Measurements from ENCODE around the gene ISLR.

ISLR gene, protein sequence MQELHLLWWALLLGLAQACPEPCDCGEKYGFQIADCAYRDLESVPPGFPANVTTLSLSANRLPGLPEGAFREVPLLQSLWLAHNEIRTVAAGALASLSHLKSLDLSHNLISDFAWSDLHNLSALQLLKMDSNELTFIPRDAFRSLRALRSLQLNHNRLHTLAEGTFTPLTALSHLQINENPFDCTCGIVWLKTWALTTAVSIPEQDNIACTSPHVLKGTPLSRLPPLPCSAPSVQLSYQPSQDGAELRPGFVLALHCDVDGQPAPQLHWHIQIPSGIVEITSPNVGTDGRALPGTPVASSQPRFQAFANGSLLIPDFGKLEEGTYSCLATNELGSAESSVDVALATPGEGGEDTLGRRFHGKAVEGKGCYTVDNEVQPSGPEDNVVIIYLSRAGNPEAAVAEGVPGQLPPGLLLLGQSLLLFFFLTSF

DNA sequence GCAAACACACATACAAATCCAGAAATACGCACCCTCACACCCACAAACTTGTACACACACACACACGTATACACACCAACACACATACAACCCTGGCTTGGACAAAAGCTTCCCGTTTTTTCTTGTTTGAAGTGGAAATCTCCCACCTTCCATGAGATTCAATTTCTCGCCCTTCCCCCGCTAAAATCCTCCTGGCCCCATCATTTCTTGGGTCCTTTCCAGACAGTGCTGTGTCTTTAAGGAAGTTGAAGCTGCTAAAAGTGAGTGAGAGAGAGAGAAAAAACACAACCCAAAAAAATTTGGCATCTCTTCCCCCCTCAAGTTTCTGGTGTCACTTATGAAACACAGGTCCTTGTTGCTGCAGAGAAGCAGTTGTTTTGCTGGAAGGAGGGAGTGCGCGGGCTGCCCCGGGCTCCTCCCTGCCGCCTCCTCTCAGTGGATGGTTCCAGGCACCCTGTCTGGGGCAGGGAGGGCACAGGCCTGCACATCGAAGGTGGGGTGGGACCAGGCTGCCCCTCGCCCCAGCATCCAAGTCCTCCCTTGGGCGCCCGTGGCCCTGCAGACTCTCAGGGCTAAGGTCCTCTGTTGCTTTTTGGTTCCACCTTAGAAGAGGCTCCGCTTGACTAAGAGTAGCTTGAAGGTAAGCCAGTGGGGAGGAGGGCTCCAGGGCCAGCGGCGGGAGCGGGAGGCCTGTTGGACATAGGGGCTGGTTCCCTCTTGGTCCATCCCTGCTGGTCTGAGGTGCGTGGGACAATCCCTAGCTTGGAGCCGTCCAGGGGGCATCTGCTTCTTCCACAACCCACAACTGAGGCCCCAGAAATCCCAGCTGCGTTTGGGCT, at the start of gene ISLR:
ISLR (plus strand) TSS at position 331 of the 839 bp plus-strand sequence. CDS start 1,149 bp downstream, outside the sequence.
- DNase-seq: no peak

DNA sequence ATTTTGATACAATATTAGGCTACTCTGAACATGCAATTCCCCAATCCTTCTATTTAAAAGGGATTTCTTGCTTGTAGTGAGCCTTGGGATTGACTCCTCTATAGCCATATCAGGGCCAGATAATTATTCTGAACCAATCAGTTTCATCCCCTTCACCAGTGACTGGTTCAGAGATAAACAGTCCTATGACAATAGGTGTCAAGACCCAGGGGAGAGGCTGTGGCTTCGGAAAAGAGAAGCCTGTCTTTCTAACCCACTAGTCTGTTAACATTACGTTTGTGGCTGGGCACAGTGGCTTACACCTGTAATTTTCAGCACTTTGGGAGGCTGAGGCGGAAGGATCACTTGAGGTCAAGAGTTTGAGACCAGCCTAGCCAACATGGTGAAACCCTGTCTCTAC, 49.3 kb upstream of the ISLR start:
- no peak for DNase-seq

DNA sequence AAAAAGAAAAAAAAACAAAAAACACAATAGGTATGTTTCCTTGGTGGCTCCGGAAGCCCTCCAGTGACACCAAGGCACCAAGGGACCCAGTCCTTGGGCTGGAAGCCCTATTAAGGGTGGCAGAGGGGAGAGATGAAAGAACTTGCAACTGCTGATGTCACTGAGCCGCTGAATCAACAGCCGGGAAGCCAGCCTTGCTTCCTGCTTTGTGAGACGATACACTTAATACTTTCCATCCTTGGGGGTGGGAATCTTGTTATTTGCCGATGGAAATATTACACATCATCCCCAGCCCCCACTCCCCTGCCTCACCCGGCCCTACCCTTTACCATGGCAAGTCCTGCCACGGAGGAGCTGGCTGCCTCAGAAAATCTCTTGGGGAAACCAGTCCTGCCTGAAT, 48.8 kb upstream of the ISLR start:
- no peak for DNase-seq

DNA sequence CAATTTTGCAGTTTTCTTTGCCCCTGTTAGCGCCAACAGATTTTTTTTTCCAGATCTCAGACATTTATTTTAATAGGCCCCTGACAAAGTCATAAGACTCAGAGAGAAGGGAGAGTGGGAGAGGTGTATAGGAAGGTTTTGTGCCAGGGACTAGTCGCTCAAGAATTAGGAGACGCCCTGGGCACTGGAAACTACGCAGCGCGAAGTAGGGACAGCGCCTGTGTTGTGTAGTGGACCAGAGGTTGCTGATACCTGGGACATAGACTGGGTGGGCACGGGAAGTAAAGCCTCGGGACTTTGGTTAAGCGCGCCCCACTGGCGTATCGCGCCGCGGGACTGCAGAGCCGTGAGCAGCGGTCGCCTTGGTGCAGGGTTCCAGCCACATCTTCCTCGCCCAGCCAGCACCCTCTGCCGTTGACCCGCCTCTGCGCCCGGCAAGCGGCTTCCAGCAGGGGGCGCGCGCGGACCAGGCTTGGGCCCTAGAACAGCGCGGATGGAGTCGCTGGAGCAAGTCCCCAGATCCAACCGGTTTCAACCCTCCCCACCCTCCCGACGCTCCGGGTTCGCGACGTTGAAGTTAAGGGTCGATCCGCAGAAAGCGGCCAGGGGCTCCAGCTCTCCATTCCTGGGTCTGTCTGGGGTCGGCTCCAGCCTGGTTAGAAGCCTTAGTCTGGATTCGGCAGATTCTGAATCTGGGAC, 46.1 kb upstream of the ISLR start:
- DNase-seq: peak; percentile 10

DNA sequence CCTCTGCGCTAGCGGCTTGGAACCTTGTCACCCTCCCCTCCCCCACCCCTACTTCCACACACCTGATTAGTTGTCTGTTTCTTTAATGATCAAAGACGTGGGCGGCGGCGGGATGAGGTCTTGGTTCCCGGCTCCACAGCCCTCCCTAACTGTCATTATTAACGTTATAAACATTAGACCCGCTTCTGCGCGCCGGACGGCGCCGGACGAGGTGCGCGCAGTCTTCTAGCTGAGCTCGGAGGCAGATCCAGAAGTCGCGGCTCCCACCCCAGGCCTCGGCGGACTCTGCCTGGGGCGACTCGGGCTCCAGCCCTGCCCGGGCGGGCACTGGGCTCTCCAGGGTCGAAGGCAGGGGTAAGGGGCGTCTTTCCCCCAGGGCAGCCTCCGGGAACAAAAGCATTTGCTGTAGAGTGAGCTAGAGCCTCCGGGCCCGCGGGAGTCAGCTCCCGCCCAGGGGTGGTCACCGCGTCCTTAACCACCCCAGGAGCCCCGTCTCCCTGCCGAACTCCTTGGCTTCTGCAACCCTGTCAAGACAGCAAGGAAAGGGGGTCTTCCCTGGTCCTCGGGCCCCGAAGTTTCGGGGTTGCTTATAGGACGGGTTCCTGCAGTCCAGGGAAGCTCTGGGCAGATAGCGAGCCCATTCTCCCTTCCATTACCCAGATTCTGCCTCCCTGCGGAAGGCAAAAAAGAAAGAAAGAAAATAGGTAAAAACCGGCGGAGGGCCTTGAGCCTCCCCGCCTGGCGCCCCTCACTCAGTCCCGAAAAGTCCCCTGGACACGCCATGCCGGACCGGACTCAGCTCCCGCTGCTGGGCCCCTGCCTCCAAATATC, 45.3 kb upstream of the ISLR start:
- no peak for DNase-seq

DNA sequence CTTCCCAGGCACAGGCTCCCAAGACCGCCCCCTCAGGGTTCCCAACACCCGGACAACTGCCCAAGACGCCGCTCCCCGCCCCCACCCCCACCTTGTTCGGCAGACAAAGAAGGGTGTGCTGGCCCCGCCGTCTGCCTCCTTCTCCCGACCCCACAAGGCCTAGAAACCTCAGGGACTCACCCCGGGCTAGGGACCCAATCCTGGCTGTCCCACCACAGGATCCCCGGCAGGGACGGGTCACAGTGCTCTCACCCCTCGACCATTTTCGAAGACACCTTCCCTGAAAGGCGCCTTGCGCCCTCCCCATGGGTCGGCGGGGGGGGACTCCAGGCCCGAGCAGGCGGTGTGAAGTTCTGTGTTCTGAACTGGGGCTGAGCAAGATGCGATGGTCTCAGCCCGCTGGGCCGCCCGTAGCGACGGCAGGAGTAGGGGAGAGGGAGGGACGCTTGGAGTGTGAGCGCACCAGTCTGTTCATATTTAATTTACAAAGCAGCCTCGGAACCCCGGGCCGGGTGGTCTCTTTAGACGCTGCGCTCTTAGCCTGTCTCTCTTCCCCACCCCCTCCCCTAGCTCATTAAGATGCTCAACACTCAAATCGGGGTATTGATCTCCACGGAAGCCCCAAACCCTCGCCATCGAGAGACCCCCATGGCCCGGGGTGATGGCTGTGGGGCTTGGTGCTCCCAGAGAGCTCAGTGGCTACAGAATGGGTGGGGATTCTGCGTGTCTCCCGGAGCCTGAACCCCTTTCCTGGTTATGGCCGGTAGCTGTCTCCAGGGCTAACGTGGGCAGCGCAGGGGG, 44.5 kb upstream of the ISLR start:
- no peak for DNase-seq

DNA sequence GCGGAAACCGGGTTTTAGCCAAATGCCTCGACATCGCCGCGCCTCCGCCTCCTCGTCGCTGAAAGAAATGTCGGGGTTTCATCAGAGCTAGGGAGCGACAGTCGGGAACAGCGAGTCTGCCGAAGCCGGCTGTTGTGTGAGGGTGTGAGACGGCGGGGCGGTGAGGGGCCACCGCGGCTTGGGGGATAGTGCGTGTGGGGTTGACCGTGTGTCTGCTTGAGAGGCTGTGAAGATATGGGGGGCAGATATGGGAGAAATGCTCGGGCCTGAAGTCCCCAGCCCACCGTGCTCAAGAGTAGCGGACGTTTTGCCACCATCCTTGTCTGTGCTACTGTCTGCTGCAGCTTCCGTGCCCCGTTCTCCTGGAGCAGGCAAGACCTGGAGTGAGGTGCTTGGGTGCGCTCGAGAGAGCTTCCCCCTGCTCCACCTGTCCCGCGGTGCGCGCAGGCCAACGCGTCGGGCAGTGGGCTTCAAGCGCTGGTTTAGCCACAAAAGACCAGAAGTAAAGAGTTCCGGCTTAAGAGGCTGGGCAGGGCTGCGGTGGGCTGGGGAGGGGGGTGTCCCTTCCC, 43.8 kb upstream of the ISLR start:
- no peak for DNase-seq

DNA sequence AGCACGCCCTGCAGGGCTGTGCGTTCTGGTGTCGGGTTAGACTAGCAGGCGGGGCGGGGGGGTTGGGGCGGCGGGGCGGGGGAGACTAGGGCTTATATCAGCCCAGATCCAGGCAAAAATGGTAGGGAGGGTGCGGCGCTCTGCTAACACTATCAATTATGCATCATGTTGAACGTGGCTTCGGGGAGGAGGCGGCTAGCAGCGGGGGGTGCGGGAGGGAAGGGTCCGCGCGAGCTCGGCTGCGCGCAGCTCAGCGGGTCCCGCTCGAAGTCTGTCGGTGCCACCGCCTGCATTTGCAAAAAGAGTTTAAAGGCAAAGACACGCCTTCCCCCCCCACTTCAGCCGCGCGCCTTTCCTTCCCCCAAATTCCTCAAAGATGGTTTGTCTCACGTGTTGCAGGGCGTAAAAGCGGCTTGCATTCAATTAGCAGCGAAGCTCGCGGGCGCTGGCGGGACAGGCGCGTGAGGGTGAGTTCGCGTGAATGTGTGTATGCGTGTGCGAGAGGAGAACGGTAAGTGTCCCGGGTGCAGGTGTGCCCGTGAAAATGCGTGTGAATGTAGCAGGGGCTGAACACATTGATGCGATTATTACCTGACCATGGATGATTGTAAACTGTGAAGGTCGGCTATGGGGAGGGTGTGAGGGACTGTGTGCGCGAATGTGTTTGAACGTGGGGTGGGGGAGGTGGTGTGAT, 43.2 kb upstream of the ISLR start, which contains the start of gene ISLR2:
ISLR2 (plus strand) TSS at position 432 of the 694 bp plus-strand sequence. CDS start 2,169 bp downstream, outside the sequence.
- DNase-seq: no peak

DNA sequence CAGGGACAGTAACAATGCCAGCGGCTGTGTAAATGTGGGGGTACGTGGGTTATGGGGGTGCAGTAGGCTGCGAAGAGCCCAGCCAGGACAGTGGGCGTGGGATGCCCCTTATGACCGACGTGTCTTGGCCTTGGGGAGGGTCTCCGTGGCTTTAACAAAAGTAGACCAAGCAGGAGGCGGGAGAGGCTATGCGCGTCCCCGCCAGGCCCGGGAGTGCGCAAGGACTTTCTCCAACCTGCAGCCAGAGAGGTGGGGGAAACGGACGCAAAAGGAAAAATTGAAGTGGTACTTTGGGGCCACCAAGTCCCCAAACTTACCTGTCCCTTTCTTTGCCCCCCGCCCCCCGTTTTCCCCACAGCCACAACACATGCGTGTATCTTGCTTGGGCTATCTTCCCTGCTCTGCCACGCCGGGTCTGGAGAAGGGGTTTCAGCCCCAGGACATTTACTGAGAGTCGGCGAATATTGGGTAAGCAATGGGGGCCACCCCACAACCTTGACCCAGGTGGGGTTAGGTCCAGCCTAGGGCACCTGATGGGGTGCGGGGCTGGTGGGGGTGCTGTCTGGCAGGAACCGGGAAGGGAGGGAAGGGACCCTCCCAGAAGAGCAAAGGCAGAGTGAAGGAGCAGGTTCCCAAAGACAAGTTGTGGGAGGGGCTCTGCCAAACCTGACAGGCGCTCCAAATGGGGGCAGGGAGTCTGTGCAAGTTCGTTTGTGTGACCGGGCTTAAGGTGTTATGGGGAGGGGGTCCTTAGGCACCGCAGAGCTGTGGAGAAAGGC, 42.5 kb upstream of the ISLR start:
- DNase-seq: no peak

DNA sequence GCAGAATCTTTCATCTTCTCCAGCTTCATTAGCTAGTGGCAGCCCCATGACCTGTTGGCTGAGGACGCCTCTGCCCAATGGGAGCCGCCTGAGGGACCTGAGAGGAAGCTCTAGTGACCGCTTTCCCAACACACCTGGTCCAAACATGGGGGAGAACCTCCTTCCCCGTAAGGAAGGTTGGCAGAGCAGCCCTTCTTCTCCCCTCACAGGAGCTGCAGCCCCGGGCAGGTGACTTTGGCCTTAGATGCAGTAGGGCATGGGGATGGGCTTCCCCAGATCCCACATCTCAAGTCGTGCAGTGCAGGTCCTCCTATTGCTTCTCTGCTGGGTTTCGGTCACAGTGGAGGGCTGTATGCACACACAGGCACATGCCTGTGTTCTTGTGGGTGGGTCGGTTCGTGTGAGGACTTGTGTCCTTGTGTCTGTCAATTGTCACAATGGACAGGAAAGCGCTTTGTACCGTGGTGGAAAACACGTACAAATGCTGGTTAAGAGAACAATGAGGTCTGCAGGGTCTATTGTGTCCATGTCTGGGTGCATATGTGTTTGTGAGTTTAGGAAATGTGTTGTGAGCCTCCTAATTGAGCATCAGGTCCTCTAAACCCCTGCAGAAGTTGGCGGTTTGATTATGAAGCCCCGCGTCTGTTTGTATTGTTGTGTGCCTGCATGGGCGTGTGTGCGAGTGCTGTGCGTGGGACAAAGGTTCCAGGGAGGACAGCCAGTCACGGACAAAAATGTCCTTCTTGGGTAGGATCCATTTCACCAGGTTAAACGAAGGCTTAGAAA, 41.7 kb upstream of the ISLR start:
- DNase-seq: no peak

DNA sequence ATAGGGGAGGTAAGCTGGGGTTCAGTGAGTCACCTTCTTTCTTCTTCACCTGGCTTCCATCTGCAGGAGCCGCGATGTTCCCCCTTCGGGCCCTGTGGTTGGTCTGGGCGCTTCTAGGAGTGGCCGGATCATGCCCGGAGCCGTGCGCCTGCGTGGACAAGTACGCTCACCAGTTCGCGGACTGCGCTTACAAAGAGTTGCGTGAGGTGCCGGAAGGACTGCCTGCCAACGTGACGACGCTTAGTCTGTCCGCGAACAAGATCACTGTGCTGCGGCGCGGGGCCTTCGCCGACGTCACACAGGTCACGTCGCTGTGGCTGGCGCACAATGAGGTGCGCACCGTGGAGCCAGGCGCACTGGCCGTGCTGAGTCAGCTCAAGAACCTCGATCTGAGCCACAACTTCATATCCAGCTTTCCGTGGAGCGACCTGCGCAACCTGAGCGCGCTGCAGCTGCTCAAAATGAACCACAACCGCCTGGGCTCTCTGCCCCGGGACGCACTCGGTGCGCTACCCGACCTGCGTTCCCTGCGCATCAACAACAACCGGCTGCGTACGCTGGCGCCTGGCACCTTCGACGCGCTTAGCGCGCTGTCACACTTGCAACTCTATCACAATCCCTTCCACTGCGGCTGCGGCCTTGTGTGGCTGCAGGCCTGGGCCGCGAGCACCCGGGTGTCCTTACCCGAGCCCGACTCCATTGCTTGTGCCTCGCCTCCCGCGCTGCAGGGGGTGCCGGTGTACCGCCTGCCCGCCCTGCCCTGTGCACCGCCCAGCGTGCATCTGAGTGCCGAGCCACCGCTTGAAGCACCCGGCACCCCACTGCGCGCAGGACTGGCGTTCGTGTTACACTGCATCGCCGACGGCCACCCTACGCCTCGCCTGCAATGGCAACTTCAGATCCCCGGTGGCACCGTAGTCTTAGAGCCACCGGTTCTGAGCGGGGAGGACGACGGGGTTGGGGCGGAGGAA, 40.5 kb upstream of the ISLR start:
- DNase-seq: no peak

DNA sequence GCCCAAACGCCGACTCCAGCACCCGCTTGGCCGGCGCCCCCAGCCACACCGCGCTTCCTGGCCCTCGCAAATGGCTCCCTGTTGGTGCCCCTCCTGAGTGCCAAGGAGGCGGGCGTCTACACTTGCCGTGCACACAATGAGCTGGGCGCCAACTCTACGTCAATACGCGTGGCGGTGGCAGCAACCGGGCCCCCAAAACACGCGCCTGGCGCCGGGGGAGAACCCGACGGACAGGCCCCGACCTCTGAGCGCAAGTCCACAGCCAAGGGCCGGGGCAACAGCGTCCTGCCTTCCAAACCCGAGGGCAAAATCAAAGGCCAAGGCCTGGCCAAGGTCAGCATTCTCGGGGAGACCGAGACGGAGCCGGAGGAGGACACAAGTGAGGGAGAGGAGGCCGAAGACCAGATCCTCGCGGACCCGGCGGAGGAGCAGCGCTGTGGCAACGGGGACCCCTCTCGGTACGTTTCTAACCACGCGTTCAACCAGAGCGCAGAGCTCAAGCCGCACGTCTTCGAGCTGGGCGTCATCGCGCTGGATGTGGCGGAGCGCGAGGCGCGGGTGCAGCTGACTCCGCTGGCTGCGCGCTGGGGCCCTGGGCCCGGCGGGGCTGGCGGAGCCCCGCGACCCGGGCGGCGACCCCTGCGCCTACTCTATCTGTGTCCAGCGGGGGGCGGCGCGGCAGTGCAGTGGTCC, 39.7 kb upstream of the ISLR start:
- DNase-seq: no peak

DNA sequence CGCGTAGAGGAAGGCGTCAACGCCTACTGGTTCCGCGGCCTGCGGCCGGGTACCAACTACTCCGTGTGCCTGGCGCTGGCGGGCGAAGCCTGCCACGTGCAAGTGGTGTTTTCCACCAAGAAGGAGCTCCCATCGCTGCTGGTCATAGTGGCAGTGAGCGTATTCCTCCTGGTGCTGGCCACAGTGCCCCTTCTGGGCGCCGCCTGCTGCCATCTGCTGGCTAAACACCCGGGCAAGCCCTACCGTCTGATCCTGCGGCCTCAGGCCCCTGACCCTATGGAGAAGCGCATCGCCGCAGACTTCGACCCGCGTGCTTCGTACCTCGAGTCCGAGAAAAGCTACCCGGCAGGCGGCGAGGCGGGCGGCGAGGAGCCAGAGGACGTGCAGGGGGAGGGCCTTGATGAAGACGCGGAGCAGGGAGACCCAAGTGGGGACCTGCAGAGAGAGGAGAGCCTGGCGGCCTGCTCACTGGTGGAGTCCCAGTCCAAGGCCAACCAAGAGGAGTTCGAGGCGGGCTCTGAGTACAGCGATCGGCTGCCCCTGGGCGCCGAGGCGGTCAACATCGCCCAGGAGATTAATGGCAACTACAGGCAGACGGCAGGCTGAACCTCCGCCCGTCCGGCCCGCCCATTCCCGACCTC, 39.0 kb upstream of the ISLR start:
- DNase-seq: no peak

DNA sequence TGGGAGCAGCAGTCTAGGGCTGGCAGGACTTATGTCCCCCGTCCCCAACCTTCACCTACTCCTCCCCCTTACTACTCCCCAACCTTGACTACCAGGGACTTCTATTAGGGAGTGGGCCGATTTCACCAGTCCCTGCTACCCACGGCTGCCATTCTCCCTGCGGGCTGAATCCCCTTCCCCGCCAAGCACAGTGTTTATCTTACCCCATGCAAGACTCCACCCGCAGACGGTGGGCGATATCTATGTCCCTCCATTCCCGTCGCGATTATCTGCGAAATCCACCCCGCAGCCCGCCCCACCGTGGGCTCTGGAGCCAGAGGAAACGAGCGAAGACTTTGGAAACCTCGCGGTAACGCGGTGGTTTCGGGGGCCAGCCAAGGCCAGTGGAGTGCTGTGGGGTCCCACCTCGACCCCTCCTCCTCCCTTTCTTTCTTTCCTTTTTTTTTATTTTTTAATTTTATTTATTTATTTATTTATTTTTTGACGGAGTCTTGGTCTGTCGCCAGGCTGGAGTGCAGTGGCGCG, 38.4 kb upstream of the ISLR start:
- no peak for DNase-seq

DNA sequence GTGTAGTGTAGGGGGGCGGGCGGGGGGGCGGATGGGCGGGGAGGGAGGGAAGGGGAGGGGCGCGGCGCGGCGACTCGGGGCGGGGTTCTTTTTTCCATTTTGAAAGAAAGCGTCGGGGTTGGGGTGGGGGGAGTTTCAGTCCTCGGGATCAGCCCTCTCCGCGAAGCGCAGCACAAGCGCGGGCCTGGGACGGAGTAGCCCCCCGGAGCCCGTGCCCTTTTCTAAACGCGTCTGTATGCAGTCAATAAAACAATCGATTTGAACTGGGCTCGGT, 37.0 kb upstream of the ISLR start:
- DNase-seq: no peak

DNA sequence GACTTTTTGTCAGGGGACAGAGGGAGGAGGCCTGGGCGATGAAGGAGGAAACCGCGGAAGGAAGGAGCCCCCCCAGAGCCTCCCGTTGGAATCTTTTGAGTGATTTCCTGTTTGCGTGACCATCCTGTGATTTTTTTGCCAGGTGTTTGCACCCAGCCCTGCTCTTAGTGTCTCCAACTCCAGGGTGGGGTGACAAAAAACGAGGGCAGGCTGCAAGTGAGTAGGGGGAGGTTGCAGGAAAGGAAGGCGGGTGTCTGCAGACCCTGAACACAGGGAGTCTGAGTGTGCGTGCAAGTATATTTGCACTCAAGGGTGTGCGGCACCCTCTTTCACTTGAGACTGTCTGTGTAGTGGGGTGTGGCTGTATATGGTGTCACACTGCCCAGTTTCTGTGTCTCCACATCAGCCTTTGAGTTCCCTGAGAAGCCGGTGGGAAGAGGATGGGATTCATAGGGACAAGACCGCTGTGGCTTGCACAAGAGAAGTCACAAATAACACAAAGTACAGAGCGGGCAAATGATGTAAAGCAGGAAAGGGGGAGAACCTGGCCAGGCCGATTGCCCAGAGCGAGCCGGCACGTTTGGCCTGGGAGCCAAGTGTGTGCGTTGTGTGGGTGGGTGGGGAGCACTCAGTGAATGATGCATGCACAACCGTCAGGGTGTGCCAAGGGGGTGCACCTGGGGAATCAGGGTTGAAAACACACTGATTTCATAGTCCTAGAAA, 36.5 kb upstream of the ISLR start:
- no peak for DNase-seq
